ENCODE data around the gene OR51B4.

DNA sequence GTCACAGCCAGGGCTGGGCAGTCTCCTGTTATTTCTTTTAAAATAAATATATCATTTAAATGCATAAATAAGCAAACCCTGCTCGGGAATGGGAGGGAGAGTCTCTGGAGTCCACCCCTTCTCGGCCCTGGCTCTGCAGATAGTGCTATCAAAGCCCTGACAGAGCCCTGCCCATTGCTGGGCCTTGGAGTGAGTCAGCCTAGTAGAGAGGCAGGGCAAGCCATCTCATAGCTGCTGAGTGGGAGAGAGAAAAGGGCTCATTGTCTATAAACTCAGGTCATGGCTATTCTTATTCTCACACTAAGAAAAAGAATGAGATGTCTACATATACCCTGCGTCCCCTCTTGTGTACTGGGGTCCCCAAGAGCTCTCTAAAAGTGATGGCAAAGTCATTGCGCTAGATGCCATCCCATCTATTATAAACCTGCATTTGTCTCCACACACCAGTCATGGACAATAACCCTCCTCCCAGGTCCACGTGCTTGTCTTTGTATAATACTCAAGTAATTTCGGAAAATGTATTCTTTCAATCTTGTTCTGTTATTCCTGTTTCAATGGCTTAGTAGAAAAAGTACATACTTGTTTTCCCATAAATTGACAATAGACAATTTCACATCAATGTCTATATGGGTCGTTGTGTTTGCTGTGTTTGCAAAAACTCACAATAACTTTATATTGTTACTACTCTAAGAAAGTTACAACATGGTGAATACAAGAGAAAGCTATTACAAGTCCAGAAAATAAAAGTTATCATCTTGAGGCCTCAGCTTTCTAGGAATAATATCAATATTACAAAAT is 13.4 kb downstream of the OR51B4 start:
- TF ChIP-seq, protein P1, sequence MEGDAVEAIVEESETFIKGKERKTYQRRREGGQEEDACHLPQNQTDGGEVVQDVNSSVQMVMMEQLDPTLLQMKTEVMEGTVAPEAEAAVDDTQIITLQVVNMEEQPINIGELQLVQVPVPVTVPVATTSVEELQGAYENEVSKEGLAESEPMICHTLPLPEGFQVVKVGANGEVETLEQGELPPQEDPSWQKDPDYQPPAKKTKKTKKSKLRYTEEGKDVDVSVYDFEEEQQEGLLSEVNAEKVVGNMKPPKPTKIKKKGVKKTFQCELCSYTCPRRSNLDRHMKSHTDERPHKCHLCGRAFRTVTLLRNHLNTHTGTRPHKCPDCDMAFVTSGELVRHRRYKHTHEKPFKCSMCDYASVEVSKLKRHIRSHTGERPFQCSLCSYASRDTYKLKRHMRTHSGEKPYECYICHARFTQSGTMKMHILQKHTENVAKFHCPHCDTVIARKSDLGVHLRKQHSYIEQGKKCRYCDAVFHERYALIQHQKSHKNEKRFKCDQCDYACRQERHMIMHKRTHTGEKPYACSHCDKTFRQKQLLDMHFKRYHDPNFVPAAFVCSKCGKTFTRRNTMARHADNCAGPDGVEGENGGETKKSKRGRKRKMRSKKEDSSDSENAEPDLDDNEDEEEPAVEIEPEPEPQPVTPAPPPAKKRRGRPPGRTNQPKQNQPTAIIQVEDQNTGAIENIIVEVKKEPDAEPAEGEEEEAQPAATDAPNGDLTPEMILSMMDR (conservative IDR thresholded peaks at IDR 0.05 in 1 of 2, IDR thresholded peaks at IDR 0.05 in 1 of 2; ENCODE audit: extremely low read depth in 1 of 2, insufficient read depth in 1 of 2, low read depth in 1 of 2, low read length in 2 of 2), result no peak
- TF ChIP-seq EZH2 (IDR thresholded peaks at IDR 0.05; ENCODE audit: borderline replicate concordance, low read length), result no peak
